Subcutaneous abdominal adipose tissue (tissue), 5 donors: ENCODE measurements around the gene SECISBP2L.
"Not testable (repeated sequence)": the region's sequence is repeated elsewhere in the genome, so short reads cannot be mapped to it uniquely, and the experiment has no call there.

ENCODE experiments used
- H3K27ac ChIP-seq: one replicate; pipeline ENCODE4 v1.7.0; 2013; ENCODE audit warnings: low read depth, mild to moderate bottlenecking, inconsistent platforms, low read length, moderate library complexity
- H3K27me3 ChIP-seq, 5 donors: one replicate each; pipeline ENCODE4 v1.7.0; 2013; ENCODE audit warnings: low read length in 5 of 5, inconsistent platforms in 1 of 5; ENCODE audit not compliant: control insufficient read depth in 5 of 5, insufficient read depth in 4 of 5
- H3K36me3 ChIP-seq, 5 donors: one replicate each; pipeline ENCODE4 v1.7.0; 2013; ENCODE audit warnings: low read length in 5 of 5; ENCODE audit not compliant: control insufficient read depth in 5 of 5, insufficient read depth in 5 of 5
- H3K4me1 ChIP-seq, 5 donors: one replicate each; pipeline ENCODE4 v1.7.0; 2013; ENCODE audit warnings: low read length in 5 of 5, mild to moderate bottlenecking in 3 of 5, moderate library complexity in 1 of 5; ENCODE audit not compliant: control insufficient read depth in 5 of 5, insufficient read depth in 5 of 5
- H3K4me3 ChIP-seq, 5 donors: one replicate each; pipeline ENCODE4 v1.7.0; 2013; ENCODE audit warnings: low read length in 5 of 5, low read depth in 1 of 5
- H3K9ac ChIP-seq, 5 donors: one replicate each; pipeline ENCODE4 v1.7.0; 2013; ENCODE audit warnings: low read length in 5 of 5, mild to moderate bottlenecking in 4 of 5, moderate library complexity in 3 of 5
- H3K9me3 ChIP-seq, 5 donors: one replicate each; pipeline ENCODE4 v1.7.0; 2013; ENCODE audit warnings: low read length in 5 of 5; ENCODE audit not compliant: control insufficient read depth in 5 of 5
- donor health status: healthy.
- donor health status: healthy.
- donor health status: healthy.
- donor health status: healthy.
- donor health status: healthy.

SECISBP2L gene

DNA sequence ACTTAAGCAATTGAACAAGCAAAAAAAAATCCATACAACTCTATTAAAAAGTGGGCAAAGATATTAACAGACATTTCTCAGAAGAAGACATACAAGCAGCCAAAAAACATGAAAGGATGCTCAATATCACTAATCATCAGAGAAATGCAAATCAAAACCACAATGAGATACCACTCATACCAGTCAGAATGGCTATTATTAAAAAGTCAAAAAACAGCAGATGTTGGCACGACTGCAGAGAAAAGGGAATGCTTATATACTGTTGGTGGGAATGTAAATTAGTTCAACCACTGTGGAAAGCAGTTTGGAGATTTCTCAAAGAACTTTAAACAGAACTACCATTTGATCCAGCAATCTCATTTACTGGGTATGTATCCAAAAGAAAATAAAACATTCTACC, 75.3 kb downstream of the SECISBP2L start:
- H3K9ac ChIP-seq, H3K4me1 ChIP-seq, H3K4me3 ChIP-seq, H3K27ac ChIP-seq, H3K36me3 ChIP-seq, H3K27me3 ChIP-seq, H3K9me3 ChIP-seq: not testable (repeated sequence)

DNA sequence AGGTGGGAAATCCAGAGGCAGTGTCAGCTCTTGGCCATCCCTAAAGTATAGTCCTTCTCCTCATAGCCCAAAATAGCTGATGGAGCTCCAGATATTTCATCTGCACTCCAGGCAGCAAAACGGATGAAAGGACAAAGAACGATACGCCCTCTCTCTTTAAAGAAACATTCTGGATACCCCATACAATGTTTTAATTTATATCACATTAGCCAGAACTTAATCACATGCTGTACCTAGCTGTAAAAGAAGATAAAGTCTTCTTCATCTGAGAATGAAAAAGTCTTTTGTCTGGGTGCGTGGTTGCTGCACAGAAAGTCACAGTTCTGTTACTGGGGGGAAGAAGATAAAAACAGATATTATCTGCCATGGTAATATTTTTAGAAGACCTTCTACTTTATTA, 78.2 kb downstream of the SECISBP2L start:
- no peak overlapping the region for H3K4me3 ChIP-seq
- peaks cover 0 to 17% (median 13%) of the 10 kb centered on the region in 5 donors for H3K4me1 ChIP-seq
- peaks cover 0 to 9% (median 0%) of the 10 kb centered on the region in 5 donors for H3K27me3 ChIP-seq
- H3K27ac ChIP-seq = no peak overlapping the region
- H3K9me3 ChIP-seq = no peaks in the 10 kb centered on the region
- no peak overlapping the region for H3K9ac ChIP-seq
- H3K36me3 ChIP-seq = no peaks in the 10 kb centered on the region

DNA sequence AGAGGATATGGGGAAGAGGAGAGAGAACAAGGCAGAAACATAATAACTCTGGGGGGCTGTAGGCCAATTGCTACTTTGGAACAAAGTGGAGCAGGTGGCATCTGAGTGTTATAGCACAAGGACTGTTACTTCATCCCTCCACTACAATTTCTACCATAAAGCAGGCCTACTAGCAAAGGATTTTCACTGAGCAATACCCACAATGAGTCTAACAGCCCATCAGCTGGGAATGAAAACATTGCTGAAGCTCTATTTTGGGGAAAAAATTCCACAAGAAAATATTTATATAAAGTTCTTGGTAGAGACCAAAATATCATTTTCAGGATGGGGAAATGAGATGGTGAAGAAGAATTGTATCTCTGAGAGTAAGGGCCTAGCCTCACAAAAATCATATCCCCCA, 78.9 kb downstream of the SECISBP2L start:
- Histone ChIP-seq H3K9me3 (no peaks in the 10 kb centered on the region), H3K27ac (no peak overlapping the region), H3K36me3 (no peaks in the 10 kb centered on the region), H3K4me3 (no peak overlapping the region), H3K4me1 (peaks cover 0 to 24% (median 20%) of the 10 kb centered on the region in 5 donors), H3K9ac (no peak overlapping the region), H3K27me3 (peaks cover 0 to 9% (median 0%) of the 10 kb centered on the region in 5 donors)

DNA sequence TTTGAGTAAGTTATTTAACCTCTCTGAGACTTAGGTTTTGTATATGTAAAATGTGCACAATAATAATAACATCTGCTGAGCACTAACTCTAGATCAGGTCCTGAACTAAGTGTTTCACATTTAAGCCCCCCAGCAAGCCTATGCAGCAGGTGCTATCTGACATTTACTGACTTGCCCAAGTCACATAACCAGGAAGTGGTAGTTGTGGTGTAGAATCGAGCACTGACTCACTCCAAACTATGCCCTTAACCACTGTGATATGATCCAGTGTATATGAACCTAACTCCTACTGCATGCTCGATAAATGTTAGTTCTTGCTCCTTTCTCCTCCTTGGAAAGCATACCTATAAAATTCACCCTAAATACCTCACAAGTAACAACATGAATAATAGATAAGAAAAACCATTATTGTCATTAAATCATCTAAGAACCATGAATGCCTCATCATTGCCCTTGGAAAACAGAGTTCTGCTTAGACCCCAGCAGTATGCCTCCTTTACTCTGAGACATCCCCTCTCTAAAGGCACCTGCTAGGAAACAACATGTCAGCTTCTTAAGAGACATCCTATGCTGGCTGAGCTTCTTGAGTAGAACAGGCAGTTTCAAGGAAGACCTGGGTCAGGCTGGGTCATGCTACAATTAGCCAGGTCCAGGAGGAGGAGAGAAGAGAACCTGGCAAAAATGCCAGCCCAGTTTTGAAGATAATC, 79.5 kb downstream of the SECISBP2L start:
- Histone ChIP-seq H3K9me3 (no peaks in the 10 kb centered on the region), H3K27me3 (peaks cover 0 to 12% (median 0%) of the 10 kb centered on the region in 5 donors), H3K27ac (no peak overlapping the region), H3K36me3 (no peaks in the 10 kb centered on the region), H3K4me3 (no peak overlapping the region), H3K9ac (no peak overlapping the region), H3K4me1 (peaks cover 0 to 24% (median 20%) of the 10 kb centered on the region in 5 donors)

DNA sequence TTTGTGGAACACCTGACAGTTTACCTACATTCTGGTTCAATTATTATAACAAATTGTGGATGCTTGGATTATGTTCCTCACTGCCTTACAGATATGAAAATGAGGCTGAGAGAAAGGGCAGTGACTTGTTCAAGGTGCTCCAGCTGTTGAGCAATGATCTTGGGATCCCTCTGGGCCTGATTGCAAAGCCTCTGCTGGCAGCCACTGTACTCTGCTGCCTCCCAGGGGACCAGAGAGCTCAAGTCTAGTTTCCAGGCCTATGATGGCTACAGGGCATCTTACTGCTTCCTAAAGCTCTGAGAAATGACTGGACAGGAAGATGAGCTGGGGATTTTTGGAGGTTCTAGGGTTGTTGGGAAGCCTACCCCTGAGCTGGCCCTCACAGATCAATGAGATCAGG, 80.3 kb downstream of the SECISBP2L start:
- Histone ChIP-seq H3K27ac (no peak overlapping the region), H3K9ac (no peak overlapping the region), H3K4me3 (no peak overlapping the region), H3K36me3 (no peaks in the 10 kb centered on the region), H3K9me3 (no peaks in the 10 kb centered on the region), H3K27me3 (peaks cover 0 to 12% (median 0%) of the 10 kb centered on the region in 5 donors), H3K4me1 (peaks cover 0 to 24% (median 20%) of the 10 kb centered on the region in 5 donors)

DNA sequence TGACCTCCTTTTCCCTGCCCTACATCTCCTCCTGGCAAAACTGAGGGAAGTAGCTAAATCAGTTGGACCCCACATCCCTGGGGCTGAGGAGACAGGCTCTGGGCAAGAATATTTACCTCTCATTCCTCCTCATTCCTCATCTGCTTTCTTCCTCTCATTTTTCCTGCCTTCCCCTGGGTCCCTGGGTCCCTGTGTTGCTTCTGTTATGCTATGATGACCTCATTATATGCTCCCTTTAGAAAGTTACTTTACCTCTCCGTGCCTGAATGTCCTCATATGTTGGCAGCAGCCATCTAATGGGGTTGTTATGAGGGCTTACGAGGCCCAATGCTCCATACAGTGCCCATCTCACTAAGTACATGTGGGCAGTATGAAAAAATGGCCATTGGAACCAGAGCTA, 81.3 kb downstream of the SECISBP2L start:
- Histone ChIP-seq H3K27ac (no peak overlapping the region), H3K4me1 (peaks cover 0 to 24% (median 20%) of the 10 kb centered on the region in 5 donors), H3K4me3 (no peak overlapping the region), H3K36me3 (no peaks in the 10 kb centered on the region), H3K27me3 (peaks cover 0 to 12% (median 0%) of the 10 kb centered on the region in 5 donors), H3K9me3 (no peaks in the 10 kb centered on the region), H3K9ac (no peak overlapping the region)

DNA sequence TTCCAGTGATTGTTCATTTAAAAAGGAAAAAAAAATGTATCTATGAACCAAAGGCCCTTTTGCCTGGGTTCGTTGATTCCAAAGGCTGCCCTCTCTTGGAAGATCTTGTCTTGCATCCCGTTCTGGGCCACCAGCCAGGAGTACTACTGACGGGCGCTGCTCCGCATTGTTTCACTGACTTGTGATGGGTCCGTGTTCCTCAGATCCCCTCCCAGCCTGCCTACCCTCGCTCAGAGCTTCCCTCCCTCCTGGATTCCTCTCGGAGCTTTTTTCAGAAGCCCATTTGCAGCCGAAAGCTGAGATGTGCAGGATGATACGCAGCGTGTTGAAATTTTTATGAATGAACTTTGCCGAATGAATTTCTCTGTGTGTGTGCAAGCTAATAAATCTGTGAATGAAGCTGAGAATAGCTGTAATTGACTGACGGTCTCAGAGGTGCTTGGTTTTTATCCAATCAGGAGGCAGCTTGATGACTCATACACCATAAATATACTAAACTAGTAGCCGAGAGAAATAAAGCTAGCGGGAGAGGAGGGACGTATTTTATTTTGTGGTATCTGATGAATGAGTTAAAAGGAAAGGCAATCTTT, 82.6 kb downstream of the SECISBP2L start, which contains the start of gene SHC4:
TSS of gene SHC4 (minus strand) at position 396 of the 590 bp plus-strand sequence. CDS start 904 bp downstream, outside the sequence.
- Histone ChIP-seq H3K9ac (peak within 1 kb of the TSS in 4 of 5 donors; percentile 26 to 62 (median 40)), H3K9me3 (no peaks in the 10 kb centered on the region), H3K27me3 (peaks cover 0 to 12% (median 0%) of the 10 kb centered on the region in 5 donors), H3K36me3 (no peaks in the 10 kb centered on the region), H3K4me3 (peak within 1 kb of the TSS; percentile 47 to 69 (median 65)), H3K4me1 (peaks cover 0 to 24% (median 20%) of the 10 kb centered on the region in 5 donors), H3K27ac (no peak within 1 kb of the TSS)

DNA sequence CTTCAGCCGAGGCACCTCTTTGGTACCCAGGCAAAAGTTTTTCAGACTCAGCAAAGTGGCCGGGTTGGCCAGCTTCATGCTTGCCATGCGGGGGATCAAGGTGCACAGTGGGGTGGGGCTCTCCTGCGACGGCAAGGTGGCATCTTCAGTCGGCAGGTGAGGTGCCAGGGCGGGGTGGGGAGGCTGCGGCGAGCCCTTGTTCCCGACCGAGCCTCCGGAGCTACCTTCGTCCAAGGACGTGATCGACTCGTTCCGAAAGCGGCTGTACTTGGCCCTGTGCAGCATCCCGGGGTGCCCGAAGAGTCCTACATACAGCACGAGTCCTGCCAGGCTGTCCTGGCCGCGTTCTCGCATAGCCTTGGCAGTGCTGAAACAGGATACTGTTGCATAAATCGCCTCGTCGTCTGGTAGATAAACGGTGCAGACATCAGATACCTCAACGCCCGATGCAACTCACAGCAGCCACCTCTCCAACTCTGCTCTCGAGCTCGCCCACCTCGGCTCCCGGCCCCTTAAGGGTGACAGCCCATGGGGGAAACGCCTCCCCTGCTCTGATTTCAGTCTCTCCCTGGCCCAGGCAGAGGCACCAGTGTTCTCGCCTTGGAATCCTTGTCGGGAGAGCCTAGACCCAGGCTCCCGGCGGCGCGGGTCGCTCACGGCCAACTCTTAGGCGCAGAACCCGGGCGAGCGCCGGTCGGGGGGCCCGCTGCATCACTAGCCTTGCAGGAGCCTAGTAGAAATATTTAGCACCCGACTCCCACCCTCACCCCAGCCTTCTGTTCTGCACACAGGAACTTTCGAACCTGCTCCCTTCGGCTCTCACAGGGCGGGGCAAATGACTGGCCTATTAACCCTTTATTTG, 83.4 kb downstream of the SECISBP2L start:
- peaks cover 0 to 12% (median 0%) of the 10 kb centered on the region in 5 donors for H3K27me3 ChIP-seq
- H3K27ac ChIP-seq = no peak overlapping the region
- no peaks in the 10 kb centered on the region for H3K9me3 ChIP-seq
- H3K36me3 ChIP-seq = no peaks in the 10 kb centered on the region
- H3K4me3 ChIP-seq = peak overlapping the region; percentile 47 to 69 (median 65)
- H3K4me1 ChIP-seq = peaks cover 0 to 24% (median 20%) of the 10 kb centered on the region in 5 donors
- peak overlapping the region in 4 of 5 donors; percentile 26 to 62 (median 40) for H3K9ac ChIP-seq

DNA sequence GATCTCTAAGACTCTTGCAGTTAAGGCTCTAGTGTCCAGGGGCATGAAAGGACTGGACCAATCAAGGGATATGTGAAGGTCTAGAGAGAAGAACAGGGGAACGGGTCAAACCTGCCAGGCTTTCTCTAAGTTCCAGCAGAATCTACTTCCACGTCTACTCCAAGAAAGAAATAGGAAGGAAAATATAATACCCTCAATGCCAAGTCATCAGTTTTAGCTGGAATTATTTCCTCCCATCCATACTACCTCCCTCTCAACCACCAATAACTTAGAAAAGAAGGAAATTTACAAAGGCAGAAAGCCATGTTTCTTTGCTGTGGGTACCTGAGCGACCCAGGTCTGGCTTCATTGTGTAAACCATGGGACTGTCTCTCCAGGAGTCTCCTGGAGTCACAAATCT, 90.3 kb downstream of the SECISBP2L start:
- H3K27ac ChIP-seq = no peak overlapping the region
- no peaks in the 10 kb centered on the region for H3K36me3 ChIP-seq
- peaks cover 0 to 13% (median 0%) of the 10 kb centered on the region in 5 donors for H3K4me1 ChIP-seq
- H3K9me3 ChIP-seq = no peaks in the 10 kb centered on the region
- H3K27me3 ChIP-seq = peaks cover 0 to 2% (median 0%) of the 10 kb centered on the region in 5 donors
- H3K4me3 ChIP-seq = no peak overlapping the region
- no peak overlapping the region for H3K9ac ChIP-seq
